Keratinocyte (primary cell): ENCODE measurements around the gene ADAMTSL3. TPM values are rescaled to one million over a fixed set of nuclear protein-coding genes. Genes with fewer than 3 reads are reported as not detected.

ENCODE experiments used
- DNase-seq: peaks from one replicate; pipeline ENCODE4 v3.0.0-alpha.2; 2011; ENCODE audit warnings: low read depth, missing footprints, low spot score
- FAIRE-seq: peaks from 2 replicates; lab custom pipeline; 2011; peaks lifted over from hg19 to GRCh38; lab: Jason Lieb, UNC
- H2AFZ ChIP-seq: 2 replicates; pipeline ENCODE4 v1.6.0; 2012; ENCODE audit warnings: low read length, control low read depth, inconsistent platforms; ENCODE audit not compliant: control insufficient read depth
- H3K27ac ChIP-seq: 2 replicates; pipeline ENCODE4 v1.5.1; 2011; ENCODE audit warnings: low read length; ENCODE audit not compliant: control insufficient read depth, insufficient read depth
- H3K27me3 ChIP-seq: 3 replicates; pipeline ENCODE4 v1.6.0; 2011; ENCODE audit warnings: low read length; ENCODE audit not compliant: control insufficient read depth, insufficient read depth; ENCODE audit errors: extremely low read depth
- H3K36me3 ChIP-seq, 2 experiments: 2 replicates in 1 of 2; 3 replicates in 1 of 2; pipeline ENCODE4 v1.5.1; 2011; ENCODE audit warnings: low read length in 2 of 2, mild to moderate bottlenecking in 1 of 2; ENCODE audit not compliant: control insufficient read depth in 2 of 2, insufficient read depth in 2 of 2; ENCODE audit errors: extremely low read depth in 1 of 2
- H3K4me1 ChIP-seq: 3 replicates; pipeline ENCODE4 v1.5.1; 2011; ENCODE audit warnings: low read length; ENCODE audit not compliant: control insufficient read depth, insufficient read depth; ENCODE audit errors: extremely low read depth
- H3K4me2 ChIP-seq: 3 replicates; pipeline ENCODE4 v1.6.0; 2011; ENCODE audit warnings: low read depth, low read length; ENCODE audit not compliant: control insufficient read depth, insufficient read depth; ENCODE audit errors: extremely low read depth
- H3K4me3 ChIP-seq, 3 experiments: fragments of 200-600 bp in 1 of 3; sonication (generic) in 1 of 3; 2 replicates in 2 of 3; 3 replicates in 1 of 3; pipeline ENCODE4 v1.5.1; 2011 to 2016; ENCODE audit warnings: low read length in 3 of 3, mild to moderate bottlenecking in 3 of 3, control low read depth in 2 of 3, inconsistent platforms in 1 of 3, low read depth in 1 of 3, mixed read lengths in 1 of 3, mixed run types in 1 of 3, moderate library complexity in 1 of 3; ENCODE audit not compliant: control insufficient read depth in 2 of 3, insufficient read depth in 2 of 3; ENCODE audit errors: extremely low read depth in 1 of 3
- H3K79me2 ChIP-seq: 2 replicates; pipeline ENCODE4 v1.6.0; 2012; ENCODE audit warnings: low read length; ENCODE audit not compliant: control insufficient read depth, insufficient read depth
- H3K9ac ChIP-seq: 3 replicates; pipeline ENCODE4 v1.6.0; 2011; ENCODE audit warnings: low read length; ENCODE audit not compliant: control insufficient read depth, insufficient read depth; ENCODE audit errors: extremely low read depth
- H3K9me1 ChIP-seq: 3 replicates; pipeline ENCODE4 v1.6.0; 2011; ENCODE audit warnings: low read length; ENCODE audit not compliant: control insufficient read depth, insufficient read depth; ENCODE audit errors: extremely low read depth
- H3K9me3 ChIP-seq: 2 replicates; pipeline ENCODE4 v1.5.1; 2012; ENCODE audit warnings: low read depth, low read length; ENCODE audit not compliant: control insufficient read depth
- H4K20me1 ChIP-seq: 3 replicates; pipeline ENCODE4 v1.6.0; 2011; ENCODE audit warnings: low read length; ENCODE audit not compliant: control insufficient read depth, insufficient read depth; ENCODE audit errors: extremely low read depth
- EZH2 ChIP-seq: IDR thresholded peaks from one replicate; pipeline ENCODE4 v1.6.1; 2012; ENCODE audit warnings: inconsistent platforms, mild to moderate bottlenecking, low read length, moderate library complexity
- dilution Hi-C: fragments of 300-500 bp; cut with MboI; formaldehyde crosslinking; loops from one replicate; pipeline ENCODE4 v1.7.0; 2020; ENCODE audit warnings: low sequenced_read_pairs; ENCODE audit not compliant: extremely low pct_ligation_motif_present
- polyA plus RNA-seq, 5 experiments: library from polyadenylated mRNA; depleted of rRNA in 3 of 5; stranded (reverse) in 3 of 5; stranded (forward) in 1 of 5; unstranded in 1 of 5; fragments of >200 nt; gene quantifications; 1 replicate in 1 of 5; 2 replicates in 3 of 5; 3 replicates in 1 of 5; pipeline versions ENCODE4 v1.2.1 to v1.2.3, GENCODE V29; 2011 to 2012; ENCODE audit warnings: missing spikeins in 2 of 5, low read depth in 1 of 5, low replicate concordance in 1 of 5
- TF ChIP-seq, protein P1 (sequence below), 3 experiments: IDR thresholded peaks in 1 of 3; conservative IDR thresholded peaks in 1 of 3; optimal IDR thresholded peaks in 1 of 3; 2 replicates in 2 of 3; 3 replicates in 1 of 3; pipeline versions ENCODE3 to v1.5.1; 2011; ENCODE audit warnings: low read length in 3 of 3, mild to moderate bottlenecking in 3 of 3, moderate library complexity in 2 of 3, control low read depth in 1 of 3, inconsistent platforms in 1 of 3; ENCODE audit not compliant: insufficient read depth in 2 of 3; ENCODE audit errors: extremely low read depth in 1 of 3

The ADAMTSL3 gene
- polyA plus RNA-seq, 1 donor (not counting 4 experiments of a cell fraction or from before 2014, with no cell fraction given), result 0.01 TPM

DNA sequence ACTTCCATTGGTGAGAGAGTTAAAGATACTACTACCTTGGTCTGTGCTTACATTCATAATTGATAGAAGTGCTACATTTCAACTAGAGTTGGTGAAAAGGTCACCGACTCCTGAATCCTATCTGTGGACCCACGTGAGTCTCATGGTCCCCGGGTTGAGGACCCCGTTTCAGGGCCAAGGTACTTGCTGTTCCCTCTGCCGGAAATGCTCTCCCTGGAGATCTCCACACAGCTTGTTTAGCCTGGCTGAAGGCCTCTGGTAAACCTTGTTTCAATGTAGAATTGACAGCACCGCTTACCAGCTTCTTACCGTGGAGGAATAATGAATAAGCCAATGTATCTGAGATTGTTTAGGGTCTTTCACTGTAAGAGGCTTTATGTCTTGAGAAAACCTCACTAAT lies 355.7 kb downstream of the ADAMTSL3 start:
- Histone ChIP-seq H3K4me3 (no peak overlapping the region), H3K27ac (no peak overlapping the region), H2AFZ (no peak overlapping the region), H3K9me3 (no peaks in the 10 kb centered on the region), H3K79me2 (no peaks in the 10 kb centered on the region), H3K4me1 (no peaks in the 10 kb centered on the region), H3K4me2 (no peak overlapping the region), H3K27me3 (no peaks in the 10 kb centered on the region), H3K9me1 (no peaks in the 10 kb centered on the region), H3K36me3 (no peaks in the 10 kb centered on the region), H4K20me1 (no peaks in the 10 kb centered on the region), H3K9ac (no peak overlapping the region)
- FAIRE-seq (no peak), DNase-seq (no peak)
- dilution Hi-C loops, result no loop called here
- no peak for TF ChIP-seq EZH2
- TF ChIP-seq, protein P1, sequence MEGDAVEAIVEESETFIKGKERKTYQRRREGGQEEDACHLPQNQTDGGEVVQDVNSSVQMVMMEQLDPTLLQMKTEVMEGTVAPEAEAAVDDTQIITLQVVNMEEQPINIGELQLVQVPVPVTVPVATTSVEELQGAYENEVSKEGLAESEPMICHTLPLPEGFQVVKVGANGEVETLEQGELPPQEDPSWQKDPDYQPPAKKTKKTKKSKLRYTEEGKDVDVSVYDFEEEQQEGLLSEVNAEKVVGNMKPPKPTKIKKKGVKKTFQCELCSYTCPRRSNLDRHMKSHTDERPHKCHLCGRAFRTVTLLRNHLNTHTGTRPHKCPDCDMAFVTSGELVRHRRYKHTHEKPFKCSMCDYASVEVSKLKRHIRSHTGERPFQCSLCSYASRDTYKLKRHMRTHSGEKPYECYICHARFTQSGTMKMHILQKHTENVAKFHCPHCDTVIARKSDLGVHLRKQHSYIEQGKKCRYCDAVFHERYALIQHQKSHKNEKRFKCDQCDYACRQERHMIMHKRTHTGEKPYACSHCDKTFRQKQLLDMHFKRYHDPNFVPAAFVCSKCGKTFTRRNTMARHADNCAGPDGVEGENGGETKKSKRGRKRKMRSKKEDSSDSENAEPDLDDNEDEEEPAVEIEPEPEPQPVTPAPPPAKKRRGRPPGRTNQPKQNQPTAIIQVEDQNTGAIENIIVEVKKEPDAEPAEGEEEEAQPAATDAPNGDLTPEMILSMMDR (optimal IDR thresholded peaks at IDR 0.05 in 1 of 3, IDR thresholded peaks at IDR 0.05 in 1 of 3, conservative IDR thresholded peaks at IDR 0.05 in 1 of 3; ENCODE audit: extremely low read depth in 1 of 3, insufficient read depth in 2 of 3, low read length in 3 of 3), result no peak

DNA sequence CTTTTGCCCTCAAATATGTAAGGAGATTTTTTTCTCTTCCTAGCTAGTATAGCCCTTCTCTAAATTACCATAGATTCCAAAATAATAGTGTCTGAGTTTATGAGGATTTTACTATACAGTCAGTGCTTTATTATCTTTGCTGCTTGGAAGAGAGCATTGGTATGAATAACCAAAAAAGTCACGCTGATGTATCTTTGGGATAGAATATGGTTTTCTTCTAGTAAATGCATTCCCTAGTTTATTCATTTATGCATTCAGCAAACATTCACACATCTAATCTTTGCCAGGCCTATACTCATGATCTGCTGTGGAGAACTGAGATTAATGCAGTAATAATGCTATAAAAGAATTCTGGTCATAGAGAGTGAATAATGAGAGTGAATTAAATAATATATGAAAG lies 356.3 kb downstream of the ADAMTSL3 start:
- FAIRE-seq (no peak), DNase-seq (no peak)
- Histone ChIP-seq H3K9ac (no peak overlapping the region), H3K4me2 (no peak overlapping the region), H3K9me3 (no peaks in the 10 kb centered on the region), H3K4me1 (no peaks in the 10 kb centered on the region), H2AFZ (no peak overlapping the region), H3K79me2 (no peaks in the 10 kb centered on the region), H3K27me3 (no peaks in the 10 kb centered on the region), H3K9me1 (no peaks in the 10 kb centered on the region), H4K20me1 (no peaks in the 10 kb centered on the region), H3K4me3 (no peak overlapping the region), H3K27ac (no peak overlapping the region), H3K36me3 (no peaks in the 10 kb centered on the region)
- TF ChIP-seq, protein P1 (optimal IDR thresholded peaks at IDR 0.05 in 1 of 3, IDR thresholded peaks at IDR 0.05 in 1 of 3, conservative IDR thresholded peaks at IDR 0.05 in 1 of 3; ENCODE audit: extremely low read depth in 1 of 3, insufficient read depth in 2 of 3, low read length in 3 of 3), result no peak
- no peak for TF ChIP-seq EZH2
- dilution Hi-C loops, result no loop called here
